ENCODE data around the gene COP1.

COP1 gene

DNA sequence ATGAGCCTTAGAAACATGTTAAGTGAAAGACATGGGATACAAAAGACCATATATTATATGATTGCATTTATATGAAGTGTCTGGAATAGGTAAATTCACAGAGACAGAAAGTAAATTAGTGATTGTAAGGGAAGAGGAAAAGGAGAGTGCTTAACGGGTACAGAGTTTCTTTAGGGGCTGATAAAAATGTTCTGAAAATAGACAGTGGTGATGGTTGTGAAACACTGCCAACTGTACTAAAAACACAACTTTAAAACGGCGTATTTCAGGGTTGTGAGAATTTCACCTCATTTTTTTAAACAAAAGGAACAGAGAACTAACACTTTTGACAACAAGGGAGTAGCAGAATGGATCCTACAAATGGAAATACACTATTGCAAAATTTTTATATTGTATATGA, 13.4 kb downstream of the COP1 start:
- no peak overlapping the region for H3K9ac ChIP-seq
- peaks cover 34 to 98% (median 81%) of the 10 kb centered on the region in 11 experiments; a peak in 21 of 22 replicates for H4K20me1 ChIP-seq
- no peaks in the 10 kb centered on the region for H3K27me3 ChIP-seq
- H3K9me3 ChIP-seq (replicated peaks in 1 of 11): peaks cover 0 to 77% (median 27%) of the 10 kb centered on the region in 11 experiments; a peak in 18 of 22 replicates
- no peak overlapping the region for H3K4me3 ChIP-seq
- TF ChIP-seq Cebpa-rat (IDR thresholded peaks at IDR 0.05): no peak
- peaks cover 0 to 48% (median 0%) of the 10 kb centered on the region in 10 experiments; a peak in 6 of 20 replicates for H3K4me1 ChIP-seq
- no peak overlapping the region for H3K4me2 ChIP-seq
- no peak overlapping the region for H3K27ac ChIP-seq
- H3K36me3 ChIP-seq: peaks cover 0 to 25% (median 14%) of the 10 kb centered on the region in 11 experiments; a peak in 17 of 22 replicates

DNA sequence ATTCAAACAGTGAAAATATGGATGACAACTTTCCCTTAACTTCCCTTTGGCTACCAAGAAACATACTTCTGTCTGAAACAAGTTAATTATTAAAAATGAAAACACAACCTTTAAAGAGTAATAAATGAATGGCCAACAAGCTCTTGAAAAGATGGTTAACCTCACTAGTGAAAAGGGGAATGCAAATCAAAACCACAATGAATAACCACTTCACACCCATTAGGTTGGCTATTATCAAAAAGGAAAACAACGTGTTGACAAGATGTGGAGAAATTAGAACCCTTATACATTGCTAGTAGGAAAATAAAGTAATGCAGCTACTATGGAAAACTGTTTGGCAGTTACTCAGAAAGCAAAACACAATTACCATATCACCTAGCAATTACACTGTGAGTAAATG, 14.1 kb downstream of the COP1 start:
- Histone ChIP-seq H3K4me2 (no peak overlapping the region), H3K27me3 (no peaks in the 10 kb centered on the region), H3K36me3 (peaks cover 0 to 24% (median 11%) of the 10 kb centered on the region in 11 experiments; a peak in 13 of 22 replicates), H3K4me3 (no peak overlapping the region), H3K9me3 (replicated peaks in 1 of 11) (peaks cover 0 to 76% (median 25%) of the 10 kb centered on the region in 11 experiments; a peak in 18 of 22 replicates), H3K27ac (no peak overlapping the region), H3K4me1 (peaks cover 0 to 54% (median 0%) of the 10 kb centered on the region in 10 experiments; a peak in 6 of 20 replicates), H4K20me1 (peaks cover 40 to 99% (median 86%) of the 10 kb centered on the region in 11 experiments; a peak in 21 of 22 replicates), H3K9ac (no peak overlapping the region)
- TF ChIP-seq Cebpa-rat (IDR thresholded peaks at IDR 0.05): no peak

DNA sequence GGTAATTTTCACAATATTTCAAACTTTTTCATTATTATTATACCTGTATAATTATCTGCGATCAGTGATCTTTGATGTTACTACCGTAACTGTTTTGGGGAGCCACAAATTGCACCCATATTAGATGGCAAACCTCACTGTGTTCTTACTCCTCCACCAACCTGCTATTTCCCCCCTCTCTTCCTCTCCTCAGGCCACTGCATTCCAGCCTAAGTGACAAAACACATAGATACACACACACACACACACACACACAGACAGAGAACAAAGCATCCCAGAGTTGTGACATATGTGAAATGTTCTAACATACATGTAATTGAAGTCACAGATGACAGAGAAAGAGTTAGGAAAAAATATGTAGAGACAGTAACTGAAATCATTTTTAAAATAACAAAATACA, 18.5 kb downstream of the COP1 start:
- no peaks in the 10 kb centered on the region for H3K27me3 ChIP-seq
- peaks cover 5 to 61% (median 13%) of the 10 kb centered on the region in 11 experiments; a peak in 16 of 22 replicates for H3K36me3 ChIP-seq
- no peak overlapping the region for H3K27ac ChIP-seq
- TF ChIP-seq Cebpa-rat (IDR thresholded peaks at IDR 0.05): no peak
- H3K4me3 ChIP-seq: no peak overlapping the region
- H3K4me2 ChIP-seq: no peak overlapping the region
- H3K9ac ChIP-seq: no peak overlapping the region
- peaks cover 0 to 76% (median 4%) of the 10 kb centered on the region in 10 experiments; a peak in 8 of 20 replicates for H3K4me1 ChIP-seq
- H3K9me3 ChIP-seq (replicated peaks in 1 of 11): peaks cover 0 to 41% (median 6%) of the 10 kb centered on the region in 11 experiments; a peak in 12 of 22 replicates
- peaks cover 57 to 100% (median 97%) of the 10 kb centered on the region in 11 experiments for H4K20me1 ChIP-seq

DNA sequence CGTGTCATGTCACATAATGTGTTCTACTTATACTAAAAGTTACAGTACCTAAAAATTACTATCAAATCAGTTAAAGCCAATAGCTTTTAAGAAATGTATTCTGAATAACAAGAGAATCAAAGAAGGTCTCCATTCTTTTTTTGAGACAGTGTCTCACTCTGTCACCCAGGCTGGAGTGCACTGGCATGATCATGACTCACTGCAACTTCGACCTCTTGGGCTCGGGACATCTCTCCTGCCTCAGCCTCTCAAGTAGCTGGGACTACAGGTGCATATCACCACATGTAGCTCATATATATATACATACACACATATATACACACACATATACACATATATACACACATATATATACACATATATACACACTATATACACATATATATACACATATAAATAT, 20.1 kb downstream of the COP1 start:
- no peak for TF ChIP-seq Cebpa-rat (IDR thresholded peaks at IDR 0.05)
- Histone ChIP-seq H3K9ac (no peak overlapping the region), H3K4me3 (no peak overlapping the region), H4K20me1 (peaks cover 48 to 100% (median 95%) of the 10 kb centered on the region in 11 experiments), H3K27ac (no peak overlapping the region), H3K27me3 (no peaks in the 10 kb centered on the region), H3K36me3 (peaks cover 19 to 63% (median 29%) of the 10 kb centered on the region in 11 experiments), H3K9me3 (replicated peaks in 1 of 11) (peaks cover 0 to 25% (median 2%) of the 10 kb centered on the region in 11 experiments; a peak in 8 of 22 replicates), H3K4me1 (peaks cover 0 to 70% (median 4%) of the 10 kb centered on the region in 10 experiments; a peak in 8 of 20 replicates), H3K4me2 (no peak overlapping the region)

DNA sequence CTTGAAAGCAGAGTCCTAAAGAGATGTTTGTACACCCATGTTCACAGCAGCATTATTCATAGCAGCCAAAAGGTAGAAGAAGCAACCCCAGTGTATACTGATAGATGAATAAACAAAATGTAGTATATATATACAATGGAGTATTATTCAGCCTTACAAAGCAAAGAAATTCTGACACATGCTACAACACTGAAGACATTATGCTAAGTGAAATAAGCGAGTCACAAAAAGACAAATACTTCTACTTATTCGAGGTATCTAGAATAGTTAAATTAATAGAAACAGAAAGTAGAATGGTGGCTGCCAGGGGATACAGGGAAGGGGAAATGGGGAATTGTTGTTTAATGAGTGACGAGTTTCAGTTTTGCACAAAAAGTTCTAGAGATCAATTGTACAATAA, 23.5 kb downstream of the COP1 start:
- 0 out of 22 replicates have a peak, but pooled peaks cover 0 to 8% (median 0%) of the 10 kb centered on the region in 11 experiments for H3K9me3 ChIP-seq (replicated peaks in 1 of 11)
- TF ChIP-seq Cebpa-rat (IDR thresholded peaks at IDR 0.05): no peak
- H3K4me2 ChIP-seq: peak overlapping the region in 2 of 11 experiments; percentile 27 to 51; a peak in 2 of 22 replicates
- H4K20me1 ChIP-seq: peaks cover 49 to 100% (median 97%) of the 10 kb centered on the region in 11 experiments
- no peaks in the 10 kb centered on the region for H3K27me3 ChIP-seq
- no peak overlapping the region for H3K27ac ChIP-seq
- no peak overlapping the region for H3K4me3 ChIP-seq
- no peak overlapping the region for H3K9ac ChIP-seq
- H3K36me3 ChIP-seq: peaks cover 46 to 94% (median 56%) of the 10 kb centered on the region in 11 experiments
- H3K4me1 ChIP-seq: peaks cover 0 to 45% (median 5%) of the 10 kb centered on the region in 10 experiments; a peak in 9 of 20 replicates

DNA sequence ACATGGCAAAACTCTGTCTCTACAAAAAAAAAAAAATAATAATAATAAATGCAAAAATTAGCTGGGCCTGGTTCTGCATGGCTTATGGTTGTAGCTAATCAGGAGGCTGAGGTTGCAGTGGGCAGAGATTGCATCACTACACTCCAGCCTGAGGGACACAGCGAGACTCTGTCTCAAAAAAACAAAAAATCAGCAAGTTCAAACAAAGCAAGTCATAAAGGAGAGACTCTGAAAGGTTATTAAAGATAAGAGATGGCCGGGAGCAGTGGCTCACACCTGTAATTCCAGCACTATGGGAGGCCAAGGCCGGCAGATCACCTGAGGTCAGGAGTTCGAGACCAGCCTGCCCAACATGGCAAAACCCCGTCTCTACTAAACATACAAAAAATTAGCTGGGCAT, 28.8 kb downstream of the COP1 start:
- H3K27ac ChIP-seq: no peak overlapping the region
- peaks cover 22 to 98% (median 65%) of the 10 kb centered on the region in 11 experiments; a peak in 21 of 22 replicates for H4K20me1 ChIP-seq
- no peak overlapping the region for H3K4me3 ChIP-seq
- no peak for TF ChIP-seq Cebpa-rat (IDR thresholded peaks at IDR 0.05)
- H3K27me3 ChIP-seq: no peaks in the 10 kb centered on the region
- H3K9ac ChIP-seq: no peak overlapping the region
- peak overlapping the region in 2 of 11 experiments; percentile 9 to 27; a peak in 1 of 22 replicates for H3K4me2 ChIP-seq
- peaks cover 0 to 16% (median 7%) of the 10 kb centered on the region in 10 experiments; a peak in 8 of 20 replicates for H3K4me1 ChIP-seq
- peaks cover 0 to 11% (median 6%) of the 10 kb centered on the region in 11 experiments; a peak in 18 of 22 replicates for H3K9me3 ChIP-seq (replicated peaks in 1 of 11)
- peaks cover 79 to 92% (median 85%) of the 10 kb centered on the region in 11 experiments for H3K36me3 ChIP-seq

DNA sequence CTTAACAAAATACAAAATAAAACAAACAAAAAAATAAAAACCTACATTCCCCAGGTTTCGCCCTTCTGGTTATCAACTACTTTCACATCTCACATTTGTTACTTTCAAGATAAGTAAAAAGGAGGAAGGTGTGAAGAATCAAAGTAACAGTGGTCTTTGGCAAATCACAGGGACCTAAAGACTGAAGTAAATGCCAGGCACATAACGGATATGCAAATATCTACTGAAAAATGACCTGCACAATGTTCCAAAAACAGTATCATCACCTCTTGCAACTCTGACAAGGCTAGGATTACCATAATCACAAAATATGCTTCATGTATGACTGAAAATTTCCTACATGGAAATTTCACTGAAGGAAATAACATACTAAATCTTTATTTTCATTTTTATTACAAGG, 29.3 kb downstream of the COP1 start:
- TF ChIP-seq Cebpa-rat (IDR thresholded peaks at IDR 0.05): no peak
- peak overlapping the region in 1 of 11 experiments; percentile 27; a peak in 1 of 22 replicates for H3K4me2 ChIP-seq
- peaks cover 0 to 13% (median 7%) of the 10 kb centered on the region in 10 experiments; a peak in 8 of 20 replicates for H3K4me1 ChIP-seq
- no peak overlapping the region for H3K9ac ChIP-seq
- peaks cover 22 to 98% (median 61%) of the 10 kb centered on the region in 11 experiments; a peak in 21 of 22 replicates for H4K20me1 ChIP-seq
- no peaks in the 10 kb centered on the region for H3K27me3 ChIP-seq
- peaks cover 80 to 92% (median 86%) of the 10 kb centered on the region in 11 experiments for H3K36me3 ChIP-seq
- no peak overlapping the region for H3K4me3 ChIP-seq
- H3K27ac ChIP-seq: no peak overlapping the region
- peaks cover 0 to 16% (median 11%) of the 10 kb centered on the region in 11 experiments; a peak in 18 of 22 replicates for H3K9me3 ChIP-seq (replicated peaks in 1 of 11)

- Histone ChIP-seq H3K4me3 (no peak overlapping the region), H3K9ac (no peak overlapping the region), H3K27me3 (no peaks in the 10 kb centered on the region), H3K4me2 (no peak overlapping the region), H4K20me1 (peaks cover 14 to 86% (median 30%) of the 10 kb centered on the region in 11 experiments; a peak in 21 of 22 replicates), H3K27ac (no peak overlapping the region), H3K4me1 (peaks cover 0 to 13% (median 7%) of the 10 kb centered on the region in 10 experiments; a peak in 8 of 20 replicates), H3K9me3 (replicated peaks in 1 of 11) (peaks cover 0 to 50% (median 40%) of the 10 kb centered on the region in 11 experiments; a peak in 20 of 22 replicates), H3K36me3 (peaks cover 82 to 94% (median 88%) of the 10 kb centered on the region in 11 experiments)
- no peak for TF ChIP-seq Cebpa-rat (IDR thresholded peaks at IDR 0.05)
Observed at GRCh38 chr1:176174108-176174507, 33.0 kb downstream of the COP1 start.

GRCh38 chr1:176172215-176172614, 34.9 kb downstream of the COP1 start:
- Histone ChIP-seq H3K27ac (no peak overlapping the region), H3K4me3 (no peak overlapping the region), H3K9ac (no peak overlapping the region), H4K20me1 (peaks cover 0 to 83% (median 16%) of the 10 kb centered on the region in 11 experiments; a peak in 15 of 22 replicates), H3K36me3 (peaks cover 74 to 94% (median 88%) of the 10 kb centered on the region in 11 experiments), H3K4me2 (no peak overlapping the region), H3K9me3 (replicated peaks in 1 of 11) (peaks cover 0 to 50% (median 40%) of the 10 kb centered on the region in 11 experiments; a peak in 20 of 22 replicates), H3K27me3 (no peaks in the 10 kb centered on the region), H3K4me1 (no peaks in the 10 kb centered on the region)
- no peak for TF ChIP-seq Cebpa-rat (IDR thresholded peaks at IDR 0.05)

Measured in BLaER1 treated with 17β-estradiol and CSF1 and Interleukin-3, amounts not matched to agents 10 nM and 100 nM (cell line).